Activated T-cell treated with anti-CD3 and anti-CD28 coated beads, Interleukin-2, amount 50 U/mL, for 1 hour (primary cell): ENCODE data around the gene ZNF556.

Experiments used
- DNase-seq: peaks from one replicate; pipeline ENCODE4 v3.0.0-alpha.2; 2020

The ZNF556 gene

DNA sequence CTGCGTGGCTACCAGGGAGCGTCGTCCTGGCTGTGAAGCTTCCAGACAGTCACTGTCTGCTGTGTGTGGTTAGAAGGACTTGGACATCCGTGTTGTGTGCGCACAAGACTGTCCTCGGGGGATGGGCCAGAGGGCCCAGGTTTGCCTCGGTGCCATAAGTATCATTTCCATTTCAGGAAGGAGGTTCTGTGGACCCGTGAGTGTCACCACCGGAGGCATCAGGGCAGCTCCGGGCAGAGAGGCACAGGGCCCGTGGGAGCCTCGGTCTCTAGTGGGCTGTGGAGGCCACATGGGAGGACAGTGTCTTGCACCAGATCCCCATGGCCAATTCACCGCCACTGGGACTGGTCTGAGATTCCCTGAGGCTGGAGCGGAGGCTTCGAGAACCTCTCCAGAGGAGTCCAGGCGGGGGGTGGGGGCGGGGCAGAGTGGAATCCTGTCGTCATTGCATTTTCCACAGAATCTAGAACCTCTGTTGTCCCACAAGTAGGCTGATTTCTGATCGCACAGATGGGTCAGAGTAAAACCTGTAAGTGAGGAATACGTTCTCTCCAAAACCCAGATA, 39.6 kb downstream of the ZNF556 start:
- no peak for DNase-seq

DNA sequence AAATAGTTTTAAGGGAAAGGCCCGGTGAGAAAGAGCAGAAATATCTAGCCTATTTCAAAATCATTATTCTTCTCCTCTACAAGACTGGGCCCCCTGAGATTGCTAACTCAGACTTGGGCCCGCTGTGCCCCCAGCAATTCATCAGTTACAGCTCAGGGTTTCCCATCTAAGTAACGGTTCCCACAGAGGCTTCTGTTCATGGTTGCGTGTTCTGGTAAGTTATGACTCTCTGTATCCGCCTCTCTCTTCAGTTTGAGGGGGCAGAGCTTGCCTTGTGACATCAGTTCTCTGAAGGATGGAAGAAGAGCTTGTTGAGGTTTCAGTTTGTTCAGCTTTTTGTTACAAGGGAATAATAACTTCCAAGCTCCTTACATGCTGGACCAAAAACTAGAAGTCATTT, 45.2 kb downstream of the ZNF556 start:
- DNase-seq: no peak

DNA sequence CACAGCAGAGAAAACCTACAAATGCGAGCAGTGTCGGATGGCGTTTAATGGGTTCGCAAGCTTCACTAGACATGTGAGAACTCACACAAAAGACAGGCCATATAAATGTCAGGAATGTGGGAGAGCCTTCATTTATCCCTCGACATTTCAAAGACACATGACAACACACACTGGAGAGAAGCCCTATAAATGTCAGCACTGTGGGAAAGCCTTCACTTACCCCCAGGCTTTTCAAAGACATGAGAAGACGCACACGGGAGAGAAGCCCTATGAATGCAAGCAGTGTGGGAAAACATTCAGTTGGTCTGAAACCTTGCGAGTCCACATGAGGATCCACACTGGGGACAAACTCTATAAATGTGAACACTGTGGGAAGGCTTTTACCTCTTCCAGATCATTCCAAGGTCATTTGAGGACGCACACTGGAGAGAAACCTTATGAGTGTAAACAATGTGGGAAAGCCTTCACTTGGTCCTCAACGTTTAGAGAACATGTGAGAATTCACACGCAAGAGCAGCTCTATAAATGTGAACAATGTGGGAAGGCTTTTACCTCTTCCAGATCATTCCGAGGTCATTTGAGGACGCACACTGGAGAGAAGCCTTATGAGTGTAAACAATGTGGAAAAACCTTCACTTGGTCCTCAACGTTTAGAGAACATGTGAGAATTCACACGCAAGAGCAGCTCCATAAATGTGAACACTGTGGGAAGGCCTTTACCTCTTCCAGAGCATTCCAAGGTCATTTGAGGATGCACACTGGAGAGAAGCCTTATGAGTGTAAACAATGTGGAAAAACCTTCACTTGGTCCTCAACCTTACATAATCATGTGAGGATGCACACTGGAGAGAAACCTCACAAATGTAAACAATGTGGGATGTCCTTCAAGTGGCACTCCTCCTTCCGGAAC, 50.4 kb downstream of the ZNF556 start:
- DNase-seq: no peak

DNA sequence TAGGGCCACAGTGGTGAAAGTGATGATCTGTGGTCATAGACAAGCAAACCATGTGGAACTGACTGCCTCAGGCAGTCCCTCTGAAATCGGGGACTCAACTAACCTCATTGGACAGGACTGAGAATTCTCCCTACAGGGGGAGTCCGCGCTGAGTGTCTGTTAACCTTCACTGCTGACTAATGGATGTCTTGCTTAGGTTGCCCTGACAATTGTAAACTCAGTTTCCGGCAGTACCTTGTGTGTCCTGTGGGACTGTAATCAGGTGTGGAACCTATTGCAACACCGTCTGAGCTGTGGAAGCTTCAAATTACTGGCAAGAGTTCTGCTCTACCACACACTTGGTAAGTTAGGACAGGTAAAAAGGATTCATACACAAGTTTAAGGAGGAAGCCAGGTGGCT, 55.9 kb downstream of the ZNF556 start:
- no peak for DNase-seq

DNA sequence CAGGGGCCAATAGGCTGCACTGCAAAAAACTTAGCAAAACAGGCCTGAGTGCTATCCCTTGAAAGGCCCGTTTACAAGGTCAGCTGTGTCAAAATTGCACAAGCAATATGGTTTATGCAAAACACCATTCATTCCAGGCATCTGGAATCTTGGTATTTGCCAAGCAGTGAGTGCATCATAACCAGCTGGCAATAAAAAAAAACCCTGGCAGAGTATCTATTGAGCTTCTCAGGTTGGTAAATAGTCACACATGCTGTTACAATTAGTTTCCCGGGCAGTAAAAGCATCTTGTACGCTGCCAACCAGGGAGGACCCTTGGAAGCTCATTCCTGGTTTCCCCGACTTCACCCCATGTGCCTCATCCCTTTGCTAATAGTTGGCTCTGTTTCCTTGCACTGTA, 56.4 kb downstream of the ZNF556 start:
- no peak for DNase-seq

DNA sequence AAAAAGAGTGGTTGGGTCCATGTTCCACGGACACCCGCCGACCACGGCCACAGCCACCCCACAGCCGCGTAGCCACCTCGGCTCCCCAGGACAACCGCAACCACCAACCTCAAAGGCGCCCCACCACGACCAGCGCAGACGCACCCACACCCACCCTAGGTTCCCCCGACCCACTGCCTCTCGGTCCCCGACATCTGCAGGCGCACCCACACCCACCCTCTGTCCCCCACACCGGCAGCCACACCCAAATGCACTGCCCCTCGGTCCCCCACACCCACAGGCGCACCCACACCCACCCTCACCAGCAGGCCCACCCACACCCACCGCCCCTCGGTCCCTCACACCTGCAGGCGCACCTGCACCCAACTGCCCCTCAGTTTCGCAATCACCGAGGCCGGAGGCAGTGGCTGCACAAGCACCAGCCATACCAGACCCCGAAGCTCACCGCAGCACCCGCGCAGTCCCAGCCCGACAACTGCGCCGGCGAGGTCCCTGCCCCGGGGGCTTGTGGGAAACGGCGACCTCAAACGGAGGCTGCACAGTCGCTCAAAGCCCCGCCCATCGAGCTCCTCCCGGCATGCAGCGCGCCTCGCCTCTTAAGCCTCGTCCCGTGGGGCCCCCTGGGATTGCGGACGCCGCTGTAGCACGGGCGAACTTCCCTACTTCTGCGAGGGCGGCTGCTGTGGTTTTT, 59.4 kb downstream of the ZNF556 start:
- DNase-seq: no peak

DNA sequence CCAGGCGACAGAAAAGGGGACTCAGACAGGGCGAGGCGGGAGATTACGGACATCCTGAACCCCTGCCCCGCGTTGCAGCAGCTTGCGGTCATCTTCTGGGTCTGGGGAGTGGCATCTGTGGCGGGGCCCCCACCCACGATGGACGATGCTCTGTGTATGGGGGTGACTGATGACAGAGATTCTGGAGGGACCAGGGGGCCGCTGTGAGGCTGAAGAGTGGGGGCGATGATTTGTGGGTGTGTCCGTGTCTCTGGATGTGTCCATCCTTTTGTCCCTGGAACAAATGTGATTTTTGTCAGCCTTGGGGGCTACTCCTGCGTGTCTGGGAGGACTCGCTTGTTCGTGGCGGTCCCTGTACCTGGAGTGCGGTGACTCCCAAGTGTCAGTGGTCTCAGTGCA, 59.9 kb downstream of the ZNF556 start:
- no peak for DNase-seq
